Measurements from ENCODE around the gene VRK1.

Gene VRK1

GRCh38 chr14:96920820-96921219, 123.6 kb downstream of the VRK1 start:
- no peak for DNase-seq (ENCODE audit: low read depth in 2 of 2)

- DNase-seq (ENCODE audit: low read depth in 2 of 2): no peak
Measured at GRCh38 chr14:96922986-96923385, 125.8 kb downstream of the VRK1 start.

GRCh38 chr14:96925422-96925821, 128.2 kb downstream of the VRK1 start:
- no peak for DNase-seq (ENCODE audit: low read depth in 2 of 2)

GRCh38 chr14:96926001-96926400, 128.8 kb downstream of the VRK1 start:
- no peak for DNase-seq (ENCODE audit: low read depth in 2 of 2)

- DNase-seq (ENCODE audit: low read depth in 2 of 2): no peak
Measured at GRCh38 chr14:96928779-96929380, 131.7 kb downstream of the VRK1 start.

- DNase-seq (ENCODE audit: low read depth in 2 of 2): no peak
Measured at GRCh38 chr14:96929950-96930349, 132.8 kb downstream of the VRK1 start.

GRCh38 chr14:96930526-96930925, 133.3 kb downstream of the VRK1 start:
- DNase-seq (ENCODE audit: low read depth in 2 of 2): no peak

Measured in stimulated activated CD4-positive, alpha-beta T cell treated with anti-CD3 and anti-CD28 coated beads, Interleukin-15, amount 100 ng/mL, for 48 hours (primary cell).